ENCODE data around the gene WDR88.

GRCh38 chr19:33114312-33114711 lies 17.6 kb upstream of the WDR88 start:
- TF ChIP-seq, protein P1, sequence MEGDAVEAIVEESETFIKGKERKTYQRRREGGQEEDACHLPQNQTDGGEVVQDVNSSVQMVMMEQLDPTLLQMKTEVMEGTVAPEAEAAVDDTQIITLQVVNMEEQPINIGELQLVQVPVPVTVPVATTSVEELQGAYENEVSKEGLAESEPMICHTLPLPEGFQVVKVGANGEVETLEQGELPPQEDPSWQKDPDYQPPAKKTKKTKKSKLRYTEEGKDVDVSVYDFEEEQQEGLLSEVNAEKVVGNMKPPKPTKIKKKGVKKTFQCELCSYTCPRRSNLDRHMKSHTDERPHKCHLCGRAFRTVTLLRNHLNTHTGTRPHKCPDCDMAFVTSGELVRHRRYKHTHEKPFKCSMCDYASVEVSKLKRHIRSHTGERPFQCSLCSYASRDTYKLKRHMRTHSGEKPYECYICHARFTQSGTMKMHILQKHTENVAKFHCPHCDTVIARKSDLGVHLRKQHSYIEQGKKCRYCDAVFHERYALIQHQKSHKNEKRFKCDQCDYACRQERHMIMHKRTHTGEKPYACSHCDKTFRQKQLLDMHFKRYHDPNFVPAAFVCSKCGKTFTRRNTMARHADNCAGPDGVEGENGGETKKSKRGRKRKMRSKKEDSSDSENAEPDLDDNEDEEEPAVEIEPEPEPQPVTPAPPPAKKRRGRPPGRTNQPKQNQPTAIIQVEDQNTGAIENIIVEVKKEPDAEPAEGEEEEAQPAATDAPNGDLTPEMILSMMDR (IDR thresholded peaks at IDR 0.05): no peak
- TF ChIP-seq EP300 (IDR thresholded peaks at IDR 0.05) (no peak), POLR2A (IDR thresholded peaks at IDR 0.05) (no peak), POLR2AphosphoS5 (IDR thresholded peaks at IDR 0.05) (no peak)
